Fibroblast of lung (primary cell): ENCODE measurements around the gene USP20.

Experiments used
- CTCF ChIP-seq, 2 donors: IDR thresholded peaks in 1 of 2; conservative IDR thresholded peaks in 1 of 2; 1 replicate in 1 of 2; 2 replicates in 1 of 2; pipeline ENCODE4 v1.5.1; 2011 to 2012; ENCODE audit warnings: low read length in 2 of 2, control low read depth in 1 of 2, inconsistent platforms in 1 of 2, low read depth in 1 of 2, mild to moderate bottlenecking in 1 of 2
- EZH2 ChIP-seq: IDR thresholded peaks from 2 replicates; pipeline ENCODE4 v1.5.1; 2012; ENCODE audit warnings: low read length, control low read depth, mild to moderate bottlenecking; ENCODE audit errors: missing control alignments

- TF ChIP-seq EZH2: no peak
- TF ChIP-seq CTCF (conservative IDR thresholded peaks at IDR 0.05 in 1 of 2, IDR thresholded peaks at IDR 0.05 in 1 of 2; ENCODE audit: low read depth in 1 of 2, low read length in 2 of 2): no peak
Observed at GRCh38 chr9:129908906-129909305, 73.6 kb downstream of the USP20 start.
